ENCODE results near the gene CKAP5.

DNA sequence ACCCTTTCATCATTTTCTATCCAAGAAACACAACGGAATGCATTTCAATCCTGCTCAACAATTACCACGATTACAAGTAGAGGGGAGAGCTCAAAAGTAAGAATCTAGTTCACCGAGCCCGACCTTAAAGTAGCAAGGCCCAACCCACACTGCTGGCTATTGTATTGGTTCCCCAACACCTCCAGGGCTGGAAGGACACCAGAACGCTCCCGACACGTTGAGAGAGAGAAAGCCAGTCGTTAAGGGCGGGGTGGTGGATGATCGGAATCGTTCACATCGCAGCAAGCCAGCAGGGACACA is 690 bp downstream of the CKAP5 start:
- TF ChIP-seq, protein P1, sequence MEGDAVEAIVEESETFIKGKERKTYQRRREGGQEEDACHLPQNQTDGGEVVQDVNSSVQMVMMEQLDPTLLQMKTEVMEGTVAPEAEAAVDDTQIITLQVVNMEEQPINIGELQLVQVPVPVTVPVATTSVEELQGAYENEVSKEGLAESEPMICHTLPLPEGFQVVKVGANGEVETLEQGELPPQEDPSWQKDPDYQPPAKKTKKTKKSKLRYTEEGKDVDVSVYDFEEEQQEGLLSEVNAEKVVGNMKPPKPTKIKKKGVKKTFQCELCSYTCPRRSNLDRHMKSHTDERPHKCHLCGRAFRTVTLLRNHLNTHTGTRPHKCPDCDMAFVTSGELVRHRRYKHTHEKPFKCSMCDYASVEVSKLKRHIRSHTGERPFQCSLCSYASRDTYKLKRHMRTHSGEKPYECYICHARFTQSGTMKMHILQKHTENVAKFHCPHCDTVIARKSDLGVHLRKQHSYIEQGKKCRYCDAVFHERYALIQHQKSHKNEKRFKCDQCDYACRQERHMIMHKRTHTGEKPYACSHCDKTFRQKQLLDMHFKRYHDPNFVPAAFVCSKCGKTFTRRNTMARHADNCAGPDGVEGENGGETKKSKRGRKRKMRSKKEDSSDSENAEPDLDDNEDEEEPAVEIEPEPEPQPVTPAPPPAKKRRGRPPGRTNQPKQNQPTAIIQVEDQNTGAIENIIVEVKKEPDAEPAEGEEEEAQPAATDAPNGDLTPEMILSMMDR (conservative IDR thresholded peaks at IDR 0.05 in 1 of 2, IDR thresholded peaks at IDR 0.05 in 1 of 2; ENCODE audit: low read depth in 1 of 2, low read length in 2 of 2): no peak
- no peak for TF ChIP-seq EZH2 (IDR thresholded peaks at IDR 0.05; ENCODE audit: low read length, missing control alignments)

Measured in fibroblast of lung (primary cell).